ENCODE measurements around the gene ST7. TPM values are rescaled to one million over a fixed set of nuclear protein-coding genes. Genes with fewer than 3 reads are reported as not detected.

Gene ST7
- polyA plus RNA-seq, 1 donor from 2014 or later = 76.8 TPM

- TF ChIP-seq TAF1 (IDR thresholded peaks at IDR 0.05; ENCODE audit: low read depth) = no peak
- no peak for TF ChIP-seq SMC3 (conservative IDR thresholded peaks at IDR 0.05; ENCODE audit: poor library complexity)
- no peak for TF ChIP-seq CTCF (IDR thresholded peaks at IDR 0.05; ENCODE audit: poor library complexity, severe bottlenecking)
- no peak for TF ChIP-seq RAD21 (conservative IDR thresholded peaks at IDR 0.05)
- no peak for TF ChIP-seq MXI1 (conservative IDR thresholded peaks at IDR 0.05; ENCODE audit: poor library complexity, severe bottlenecking)
- TF ChIP-seq REST (IDR thresholded peaks at IDR 0.05; ENCODE audit: borderline replicate concordance) = no peak
- TF ChIP-seq EZH2 (IDR thresholded peaks at IDR 0.05; ENCODE audit: borderline replicate concordance, insufficient read depth, low read length, poor library complexity, severe bottlenecking) = no peak
- no peak for TF ChIP-seq POLR2AphosphoS5 (IDR thresholded peaks at IDR 0.05)
- no peak for TF ChIP-seq EP300 (conservative IDR thresholded peaks at IDR 0.05; ENCODE audit: poor library complexity, severe bottlenecking)
- Histone ChIP-seq H3K4me3 (ENCODE audit: low read length) (no peak overlapping the region), H4K20me1 (ENCODE audit: insufficient read depth) (no peaks in the 10 kb centered on the region), H3K9me2 (ENCODE audit: insufficient read depth, low read length) (no peaks in the 10 kb centered on the region), H3K4me2 (ENCODE audit: low read length) (no peak overlapping the region), H3K9ac (ENCODE audit: low read length) (no peak overlapping the region), H3K27me3 (ENCODE audit: insufficient read depth, low read depth, low read length) (no peaks in the 10 kb centered on the region), H3K79me2 (replicated peaks; ENCODE audit: insufficient read depth, low read length) (no peaks in the 10 kb centered on the region), H2AFZ (ENCODE audit: low read depth, low read length) (no peak overlapping the region), H3K36me3 (ENCODE audit: insufficient read depth, low read length) (no peaks in the 10 kb centered on the region), H3K27ac (ENCODE audit: low read length) (no peak overlapping the region), H3K9me3 (ENCODE audit: low read length) (peaks cover 4% of the 10 kb centered on the region), H3F3A (ENCODE audit: insufficient read depth, low read length, poor library complexity, severe bottlenecking) (no peaks in the 10 kb centered on the region)
Observed at GRCh38 chr7:117238937-117239336, 285.6 kb downstream of the ST7 start.

- no peaks in the 10 kb centered on the region for H3F3A ChIP-seq (ENCODE audit: insufficient read depth, low read length, poor library complexity, severe bottlenecking)
- H3K27ac ChIP-seq (ENCODE audit: low read length) = no peak overlapping the region
- no peak overlapping the region for H3K4me3 ChIP-seq (ENCODE audit: low read length)
- H3K27me3 ChIP-seq (ENCODE audit: insufficient read depth, low read depth, low read length) = no peaks in the 10 kb centered on the region
- H3K4me2 ChIP-seq (ENCODE audit: low read length) = no peak overlapping the region
- H3K9ac ChIP-seq (ENCODE audit: low read length) = no peak overlapping the region
- no peaks in the 10 kb centered on the region for H3K9me2 ChIP-seq (ENCODE audit: insufficient read depth, low read length)
- TF ChIP-seq EZH2 (IDR thresholded peaks at IDR 0.05; ENCODE audit: borderline replicate concordance, insufficient read depth, low read length, poor library complexity, severe bottlenecking) (no peak), TAF1 (IDR thresholded peaks at IDR 0.05; ENCODE audit: low read depth) (no peak), EP300 (conservative IDR thresholded peaks at IDR 0.05; ENCODE audit: poor library complexity, severe bottlenecking) (no peak), SMC3 (conservative IDR thresholded peaks at IDR 0.05; ENCODE audit: poor library complexity) (no peak), RAD21 (conservative IDR thresholded peaks at IDR 0.05) (no peak), REST (IDR thresholded peaks at IDR 0.05; ENCODE audit: borderline replicate concordance) (no peak), CTCF (IDR thresholded peaks at IDR 0.05; ENCODE audit: poor library complexity, severe bottlenecking) (no peak), POLR2AphosphoS5 (IDR thresholded peaks at IDR 0.05) (no peak), MXI1 (conservative IDR thresholded peaks at IDR 0.05; ENCODE audit: poor library complexity, severe bottlenecking) (no peak)
- no peaks in the 10 kb centered on the region for H3K36me3 ChIP-seq (ENCODE audit: insufficient read depth, low read length)
- no peaks in the 10 kb centered on the region for H4K20me1 ChIP-seq (ENCODE audit: insufficient read depth)
- no peaks in the 10 kb centered on the region for H3K79me2 ChIP-seq (replicated peaks; ENCODE audit: insufficient read depth, low read length)
- no peak overlapping the region for H2AFZ ChIP-seq (ENCODE audit: low read depth, low read length)
- H3K9me3 ChIP-seq (ENCODE audit: low read length) = no peaks in the 10 kb centered on the region
Observed at GRCh38 chr7:117241088-117241487, 287.8 kb downstream of the ST7 start.
